ENCODE data around the gene PAK2.
"Not testable (repeated sequence)": the region's sequence is repeated elsewhere in the genome, so short reads cannot be mapped to it uniquely, and the experiment has no call there.

The PAK2 gene

GRCh38 chr3:196736670-196737374 lies 2.8 kb upstream of the PAK2 start:
- DNase-seq (ENCODE audit: low read depth, low spot score), result no peak

DNA sequence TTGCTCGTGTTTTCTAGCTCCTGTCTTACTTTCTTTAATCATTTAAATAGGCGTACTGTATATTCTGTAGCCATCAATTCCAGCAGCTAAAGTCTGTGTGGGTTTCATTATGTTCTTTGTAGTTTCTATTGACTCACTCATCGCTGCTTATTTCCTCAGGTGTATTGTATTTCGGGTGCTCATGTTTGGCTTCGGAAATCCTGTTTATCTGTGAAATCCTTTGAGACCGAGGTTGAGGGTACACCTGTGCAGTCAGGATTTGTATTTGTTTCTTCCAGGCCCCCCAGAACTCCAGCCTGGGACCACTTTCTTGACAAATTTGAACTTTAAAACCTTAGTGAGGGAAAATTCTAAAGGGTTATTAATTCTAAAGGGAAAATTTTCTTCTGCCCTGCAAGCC lies 2.0 kb upstream of the PAK2 start:
- DNase-seq (ENCODE audit: low read depth, low spot score), result no peak

GRCh38 chr3:196740481-196741248 lies 1.0 kb downstream of the PAK2 start:
- peak; percentile 72 for DNase-seq (ENCODE audit: low read depth, low spot score)

DNA sequence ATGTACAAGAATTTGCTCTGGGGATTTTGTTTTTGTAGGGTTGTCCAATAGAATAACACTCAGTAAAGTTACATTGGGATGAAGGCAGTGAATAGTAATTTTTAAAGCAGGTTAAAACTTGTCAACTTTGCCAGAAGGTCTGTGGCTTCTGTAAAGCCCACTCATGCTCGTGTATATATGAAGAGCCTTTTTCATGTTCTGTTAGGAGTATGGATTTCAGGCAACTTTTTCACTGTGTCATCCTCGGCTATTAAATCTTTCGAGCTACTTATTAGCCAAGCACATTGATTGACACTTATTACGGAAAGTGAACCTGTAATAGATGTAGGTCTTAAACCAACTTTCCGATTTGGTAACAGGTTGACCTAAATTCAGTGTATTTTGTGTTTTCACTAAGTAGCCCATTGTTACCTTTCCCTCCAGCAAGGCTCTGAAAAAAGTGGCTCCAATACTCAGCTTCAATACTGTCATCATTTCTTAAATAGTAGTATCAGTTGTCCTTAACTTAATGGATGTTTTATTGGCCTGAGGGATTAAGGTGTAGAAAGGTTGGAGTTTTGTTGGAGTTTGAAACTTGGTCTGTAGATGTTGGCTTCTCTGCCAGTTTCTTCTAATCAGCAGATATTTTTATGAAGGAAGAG lies 1.7 kb downstream of the PAK2 start:
- peak; percentile 21 for DNase-seq (ENCODE audit: low read depth, low spot score)

DNA sequence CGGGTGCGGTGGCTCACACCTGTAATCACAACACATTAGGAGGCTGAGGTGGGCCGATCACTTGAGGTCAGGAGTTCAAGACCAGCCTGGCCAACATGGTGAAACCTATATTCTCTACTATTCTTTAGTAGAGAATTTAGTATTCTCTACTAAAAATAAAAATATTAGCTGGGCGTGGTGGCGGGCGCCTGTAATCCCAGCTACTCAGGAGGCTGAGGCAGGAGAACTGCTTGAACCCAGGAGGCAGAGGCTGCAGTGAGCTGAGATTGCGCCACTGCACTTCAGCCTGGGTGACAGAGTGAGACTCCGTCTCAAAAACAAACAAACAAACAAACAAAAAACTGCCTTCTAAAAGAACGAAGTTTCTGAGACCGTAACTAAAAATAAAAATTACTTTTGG lies 3.9 kb downstream of the PAK2 start:
- not testable (repeated sequence) for DNase-seq (ENCODE audit: low read depth, low spot score)

DNA sequence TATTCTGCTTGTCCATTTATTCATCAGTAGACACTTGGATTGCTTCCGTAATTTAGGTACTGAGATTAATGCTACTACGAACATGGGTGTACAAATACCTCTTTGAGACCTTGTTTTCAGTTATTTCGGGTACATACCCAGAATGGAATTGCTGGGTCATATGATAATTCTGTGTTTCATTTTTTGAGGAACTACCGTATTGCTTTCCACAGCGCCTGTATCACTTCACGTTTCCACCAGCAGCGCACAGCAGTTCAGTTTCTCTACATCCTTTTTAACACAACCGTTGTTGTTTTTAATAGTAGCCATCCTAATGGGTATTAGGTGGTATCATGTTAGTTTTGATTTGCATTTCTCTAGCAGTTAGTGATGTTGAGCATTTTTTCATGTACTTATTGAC lies 9.5 kb downstream of the PAK2 start:
- DNase-seq (ENCODE audit: low read depth, low spot score), result no peak

DNA sequence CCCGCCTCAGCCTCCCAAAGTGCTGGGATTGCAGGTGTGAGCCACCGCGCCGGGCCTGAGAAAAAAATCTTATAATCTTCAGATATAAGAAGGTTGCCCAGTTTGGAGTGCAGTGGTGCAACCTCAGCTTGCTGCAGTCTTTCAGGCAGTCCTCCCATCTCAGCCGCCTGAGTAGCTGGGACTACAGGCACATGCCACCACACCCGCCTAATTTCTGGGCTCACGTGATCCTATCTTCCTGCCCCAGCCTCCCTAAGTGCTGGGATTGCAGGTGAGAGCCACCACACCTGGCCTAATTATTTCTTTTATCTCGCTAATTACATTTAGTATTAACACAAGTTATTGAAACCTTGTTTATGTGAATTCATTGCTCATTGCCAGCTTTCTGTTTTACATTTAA lies 13.5 kb downstream of the PAK2 start:
- no peak for DNase-seq (ENCODE audit: low read depth, low spot score)

DNA sequence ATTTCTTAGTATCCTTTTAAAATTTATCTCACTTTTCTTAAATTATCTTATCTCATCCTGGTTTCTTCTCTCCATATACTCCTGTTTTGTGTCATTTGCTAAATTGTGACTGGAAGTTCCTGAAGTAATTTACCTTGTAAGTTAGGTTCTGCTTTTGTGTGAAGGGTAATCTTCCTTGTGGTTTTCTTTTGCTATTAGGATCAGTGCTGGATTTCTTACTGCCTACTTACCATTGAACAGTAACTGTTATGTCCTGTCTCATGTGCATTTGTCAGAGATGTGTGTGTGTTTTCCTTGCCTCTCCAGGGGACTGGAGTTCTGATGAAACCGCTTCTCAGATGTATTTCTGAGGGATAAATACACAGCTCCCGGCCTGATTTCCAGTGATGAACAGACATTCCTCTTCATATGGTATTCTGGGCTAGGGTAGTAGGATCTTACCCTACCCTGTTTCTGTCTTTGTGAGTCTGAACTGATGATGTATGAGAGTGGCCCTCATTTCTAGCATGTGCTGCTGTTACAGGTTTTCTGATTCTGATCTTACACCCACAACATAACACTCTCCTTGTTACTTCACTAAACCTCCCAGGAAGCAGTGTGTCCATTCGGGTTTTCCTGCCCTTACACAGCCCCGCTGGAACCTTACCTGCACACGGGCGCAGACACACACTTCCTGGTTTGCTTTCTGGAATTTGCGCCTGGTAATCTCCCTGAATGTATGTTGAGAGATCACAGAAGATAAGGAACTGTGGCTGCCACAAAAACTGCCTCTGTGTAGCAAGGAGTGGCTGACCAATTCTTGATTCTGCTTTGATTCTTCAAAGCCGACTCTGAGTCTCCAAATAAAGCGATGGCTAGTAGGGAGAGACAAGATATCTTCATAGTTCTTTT lies 14.7 kb downstream of the PAK2 start:
- no peak for DNase-seq (ENCODE audit: low read depth, low spot score)

- DNase-seq (ENCODE audit: low read depth, low spot score), result no peak
Observed at GRCh38 chr3:196756732-196757131, 17.1 kb downstream of the PAK2 start.

DNA sequence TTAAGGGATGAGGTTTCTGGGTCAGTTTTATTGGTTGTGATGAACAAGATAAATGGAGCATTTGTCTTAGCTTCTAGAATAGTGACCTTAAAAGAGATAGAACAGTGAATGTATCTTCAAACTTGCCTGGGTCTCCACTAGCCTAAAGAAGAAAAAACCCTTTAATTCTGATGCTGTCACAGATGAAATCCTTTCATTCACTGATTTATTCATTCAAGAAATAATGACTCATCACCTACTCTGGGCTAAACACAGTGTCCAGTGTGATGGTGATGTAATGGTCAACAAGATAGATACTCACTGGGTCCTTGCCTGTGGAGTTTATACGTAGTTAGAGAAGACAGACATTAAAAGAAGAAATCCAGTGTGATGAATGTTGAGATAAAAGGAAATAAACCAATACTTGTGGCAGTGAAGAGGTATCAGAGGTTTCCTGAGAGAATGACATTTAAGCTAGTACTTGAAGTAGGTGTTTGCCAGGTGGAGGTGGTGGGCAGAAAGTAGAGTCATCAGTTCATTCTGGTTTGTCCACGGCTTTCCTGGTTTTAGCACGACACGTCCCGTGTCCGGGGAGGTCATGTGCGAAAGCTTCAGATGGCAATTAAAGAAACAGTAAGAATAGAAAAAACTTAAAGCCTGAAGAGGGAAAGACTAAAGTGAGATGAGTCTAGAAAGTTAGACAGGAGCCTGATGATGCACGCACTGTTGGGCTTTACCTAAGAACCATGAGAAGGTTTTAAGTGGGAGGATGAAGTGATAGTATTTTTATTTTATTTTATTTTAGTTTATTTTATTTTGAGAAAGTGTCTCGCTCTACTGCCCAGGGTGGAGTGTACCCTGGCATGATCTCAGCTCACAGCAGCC lies 18.5 kb downstream of the PAK2 start:
- peak; percentile 70 for DNase-seq (ENCODE audit: low read depth, low spot score)

GRCh38 chr3:196763179-196763578 lies 23.5 kb downstream of the PAK2 start:
- DNase-seq (ENCODE audit: low read depth, low spot score), result no peak

GRCh38 chr3:196765454-196765853 lies 25.8 kb downstream of the PAK2 start:
- DNase-seq (ENCODE audit: low read depth, low spot score), result no peak

GRCh38 chr3:196771067-196771466 lies 31.4 kb downstream of the PAK2 start:
- no peak for DNase-seq (ENCODE audit: low read depth, low spot score)

- no peak for DNase-seq (ENCODE audit: low read depth, low spot score)
Observed at GRCh38 chr3:196772102-196772501, 32.4 kb downstream of the PAK2 start.

GRCh38 chr3:196772897-196773296 lies 33.2 kb downstream of the PAK2 start:
- DNase-seq (ENCODE audit: low read depth, low spot score), result no peak

DNA sequence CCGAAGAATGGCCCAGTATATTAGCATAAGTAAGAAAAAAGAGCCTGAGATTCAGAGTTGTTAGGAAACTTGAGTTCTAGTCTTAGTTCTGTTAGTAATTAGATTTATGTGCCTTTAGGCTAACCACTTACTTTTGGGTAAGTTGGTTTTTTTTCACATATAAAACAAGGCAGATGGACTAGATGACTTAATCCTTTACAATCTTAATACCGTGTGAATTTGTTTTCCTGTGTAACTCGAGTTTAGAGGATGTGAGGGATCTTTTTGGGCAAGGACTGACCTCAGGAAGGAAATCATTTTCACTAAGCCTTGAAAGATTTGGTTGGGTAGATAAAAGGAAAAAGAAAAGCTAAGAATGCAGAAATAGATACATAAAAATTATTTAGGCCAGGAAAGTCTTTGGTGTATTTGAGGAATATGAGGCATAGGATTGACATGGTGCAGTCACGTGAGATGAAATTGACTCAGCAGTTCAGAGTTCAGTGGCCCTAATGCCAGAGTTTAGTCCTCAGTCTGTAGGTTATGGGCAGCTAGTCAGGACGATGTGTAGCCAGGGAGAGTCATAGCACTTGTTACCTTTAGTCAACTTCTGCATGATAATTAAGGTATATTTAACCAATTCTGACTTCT lies 34.6 kb downstream of the PAK2 start:
- DNase-seq (ENCODE audit: low read depth, low spot score), result no peak

GRCh38 chr3:196774848-196775422 lies 35.3 kb downstream of the PAK2 start:
- no peak for DNase-seq (ENCODE audit: low read depth, low spot score)

- no peak for DNase-seq (ENCODE audit: low read depth, low spot score)
Observed at GRCh38 chr3:196775938-196776337, 36.3 kb downstream of the PAK2 start.

- no peak for DNase-seq (ENCODE audit: low read depth, low spot score)
Observed at GRCh38 chr3:196777836-196778235, 38.2 kb downstream of the PAK2 start.

GRCh38 chr3:196778755-196779154 lies 39.1 kb downstream of the PAK2 start:
- peak; percentile 92 for DNase-seq (ENCODE audit: low read depth, low spot score)
